Astrocyte of the spinal cord (primary cell): Measurements from ENCODE around the gene SCRT2.

Experiments used
- DNase-seq: peaks from one replicate; pipeline ENCODE4 v3.0.0; 2011; ENCODE audit warnings: low read depth, low spot score
- H3K4me3 ChIP-seq: 2 replicates; pipeline ENCODE4 v1.5.1; 2011; ENCODE audit warnings: low read depth, mild to moderate bottlenecking, low read length, moderate library complexity
- in situ Hi-C: cut with HindIII; loops from 2 replicates; pipeline ENCODE4 v1.10.0; 2017; ENCODE audit warnings: low sequenced_read_pairs
- TF ChIP-seq, protein P1 (sequence below): IDR thresholded peaks from 2 replicates; pipeline ENCODE4 v1.5.1; 2012; ENCODE audit warnings: low read depth, mild to moderate bottlenecking, low read length, inconsistent platforms

Gene SCRT2

DNA sequence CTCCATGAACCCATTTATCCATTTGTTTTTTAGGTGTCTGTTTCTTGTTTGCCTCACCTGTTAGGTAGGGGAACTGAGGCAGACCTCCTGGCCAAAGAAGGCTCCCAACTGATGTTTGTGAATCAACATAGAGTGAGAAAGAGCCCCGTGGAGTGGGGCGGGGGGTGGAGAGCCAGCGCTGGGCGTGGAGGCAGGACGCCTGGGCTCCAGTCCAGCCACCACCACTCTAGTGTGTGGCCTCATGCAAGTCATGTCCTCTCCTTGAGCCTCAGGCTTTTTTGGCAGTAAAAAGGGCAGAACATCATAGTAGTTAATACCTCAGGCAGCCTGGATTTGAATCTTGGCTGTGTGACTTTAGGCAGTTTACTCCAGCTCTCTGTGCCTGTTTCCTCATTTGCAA is 42.2 kb upstream of the SCRT2 start:
- TF ChIP-seq, protein P1, sequence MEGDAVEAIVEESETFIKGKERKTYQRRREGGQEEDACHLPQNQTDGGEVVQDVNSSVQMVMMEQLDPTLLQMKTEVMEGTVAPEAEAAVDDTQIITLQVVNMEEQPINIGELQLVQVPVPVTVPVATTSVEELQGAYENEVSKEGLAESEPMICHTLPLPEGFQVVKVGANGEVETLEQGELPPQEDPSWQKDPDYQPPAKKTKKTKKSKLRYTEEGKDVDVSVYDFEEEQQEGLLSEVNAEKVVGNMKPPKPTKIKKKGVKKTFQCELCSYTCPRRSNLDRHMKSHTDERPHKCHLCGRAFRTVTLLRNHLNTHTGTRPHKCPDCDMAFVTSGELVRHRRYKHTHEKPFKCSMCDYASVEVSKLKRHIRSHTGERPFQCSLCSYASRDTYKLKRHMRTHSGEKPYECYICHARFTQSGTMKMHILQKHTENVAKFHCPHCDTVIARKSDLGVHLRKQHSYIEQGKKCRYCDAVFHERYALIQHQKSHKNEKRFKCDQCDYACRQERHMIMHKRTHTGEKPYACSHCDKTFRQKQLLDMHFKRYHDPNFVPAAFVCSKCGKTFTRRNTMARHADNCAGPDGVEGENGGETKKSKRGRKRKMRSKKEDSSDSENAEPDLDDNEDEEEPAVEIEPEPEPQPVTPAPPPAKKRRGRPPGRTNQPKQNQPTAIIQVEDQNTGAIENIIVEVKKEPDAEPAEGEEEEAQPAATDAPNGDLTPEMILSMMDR = no peak
- in situ Hi-C loops = no loop called here
- H3K4me3 ChIP-seq = no peak overlapping the region
- DNase-seq = no peak

DNA sequence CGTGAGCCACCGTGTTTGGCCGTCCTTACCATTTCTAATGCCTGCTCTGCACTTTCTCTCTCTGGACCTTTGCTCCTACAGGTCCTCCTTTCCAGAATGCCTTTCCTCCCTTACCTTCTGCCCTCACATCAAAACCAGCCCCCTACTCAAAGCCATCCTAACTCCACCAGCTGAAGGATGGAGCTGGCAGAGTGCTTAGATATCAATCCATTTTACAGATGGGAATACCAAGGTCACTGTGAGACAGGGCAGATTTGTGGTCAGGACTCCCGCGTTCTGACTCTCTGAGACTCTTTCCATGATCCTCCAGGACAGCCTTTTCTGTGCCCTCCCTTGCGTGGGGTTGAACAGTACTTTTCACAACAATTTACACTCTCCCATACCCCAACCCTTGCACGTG is 41.7 kb upstream of the SCRT2 start:
- in situ Hi-C loops = no loop called here
- TF ChIP-seq, protein P1 = no peak
- no peak for DNase-seq
- no peak overlapping the region for H3K4me3 ChIP-seq

DNA sequence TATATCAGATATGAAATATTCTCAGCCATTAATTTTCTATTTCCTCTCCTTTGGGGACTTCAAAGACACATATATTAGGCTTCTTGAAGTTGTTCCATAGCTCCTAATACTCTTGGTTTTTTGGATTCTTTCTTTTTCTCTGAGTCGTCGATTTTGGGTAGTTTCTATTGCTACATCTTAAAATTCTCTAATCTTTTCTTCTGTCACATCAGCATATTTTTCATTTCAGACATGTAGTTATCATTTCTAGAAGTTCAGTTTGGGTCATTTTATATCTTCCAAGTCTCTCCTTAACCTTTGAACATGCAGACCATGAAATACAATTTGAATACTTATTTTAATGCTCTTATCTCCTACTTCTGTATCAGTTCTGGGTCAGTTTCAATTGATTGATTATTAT is 38.9 kb upstream of the SCRT2 start:
- in situ Hi-C loops = no loop called here
- H3K4me3 ChIP-seq = no peak overlapping the region
- no peak for DNase-seq
- TF ChIP-seq, protein P1 = no peak

DNA sequence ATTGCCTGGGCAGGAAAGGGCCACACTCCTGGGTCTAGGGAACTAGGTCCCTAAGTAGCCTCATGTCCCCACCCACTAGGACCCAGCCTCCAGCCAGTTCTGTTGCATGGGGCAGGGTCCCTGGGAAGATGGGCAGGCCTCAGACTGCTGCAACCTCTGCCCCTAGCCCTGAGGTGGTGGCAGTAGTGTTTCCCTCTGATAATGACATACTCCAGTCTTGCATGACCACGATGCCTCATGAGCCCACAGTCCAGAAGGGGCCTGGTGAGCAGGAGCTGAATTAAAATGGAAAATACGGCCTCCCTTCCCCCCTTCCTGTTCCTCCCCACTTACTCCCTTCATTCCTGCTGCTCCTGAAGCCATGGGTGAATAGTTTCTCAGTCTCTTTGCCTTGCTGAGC is 36.0 kb upstream of the SCRT2 start:
- TF ChIP-seq, protein P1 = no peak
- in situ Hi-C loops = no loop called here
- DNase-seq = no peak
- H3K4me3 ChIP-seq = no peak overlapping the region

DNA sequence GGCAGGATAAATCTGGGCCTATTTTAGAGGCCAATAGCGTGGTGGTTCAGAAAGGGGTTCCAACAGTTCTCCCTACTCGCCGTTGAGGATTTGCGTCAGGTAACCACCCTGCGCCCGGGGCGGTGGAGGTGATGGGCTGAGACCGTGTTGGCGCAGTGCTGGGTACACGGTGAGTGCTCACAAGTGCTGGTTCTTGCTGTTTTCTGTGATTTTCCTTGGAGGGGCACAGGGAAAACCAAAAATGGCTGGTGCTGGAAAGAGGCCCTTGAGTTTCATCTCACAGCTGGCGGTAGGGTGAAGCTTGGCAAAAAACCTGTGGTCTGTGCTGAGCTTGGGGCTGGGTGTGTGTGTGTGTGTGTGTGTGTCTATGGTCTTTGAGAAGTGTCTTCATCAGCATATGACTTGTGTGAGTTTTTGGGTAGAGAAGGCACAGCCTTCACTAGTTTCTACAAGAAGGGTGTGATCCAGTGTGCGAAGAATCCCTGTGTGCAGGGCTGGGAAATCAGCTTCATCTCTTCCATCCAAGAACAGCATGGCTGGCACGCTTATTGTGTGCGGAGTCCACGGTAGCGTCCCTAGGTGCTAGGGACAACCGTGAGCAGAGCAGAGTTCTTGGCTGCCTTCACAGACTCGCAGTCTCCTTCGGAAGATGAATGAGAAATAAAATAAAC is 35.3 kb upstream of the SCRT2 start:
- no peak overlapping the region for H3K4me3 ChIP-seq
- no peak for DNase-seq
- TF ChIP-seq, protein P1 = no peak
- in situ Hi-C loops = no loop called here

DNA sequence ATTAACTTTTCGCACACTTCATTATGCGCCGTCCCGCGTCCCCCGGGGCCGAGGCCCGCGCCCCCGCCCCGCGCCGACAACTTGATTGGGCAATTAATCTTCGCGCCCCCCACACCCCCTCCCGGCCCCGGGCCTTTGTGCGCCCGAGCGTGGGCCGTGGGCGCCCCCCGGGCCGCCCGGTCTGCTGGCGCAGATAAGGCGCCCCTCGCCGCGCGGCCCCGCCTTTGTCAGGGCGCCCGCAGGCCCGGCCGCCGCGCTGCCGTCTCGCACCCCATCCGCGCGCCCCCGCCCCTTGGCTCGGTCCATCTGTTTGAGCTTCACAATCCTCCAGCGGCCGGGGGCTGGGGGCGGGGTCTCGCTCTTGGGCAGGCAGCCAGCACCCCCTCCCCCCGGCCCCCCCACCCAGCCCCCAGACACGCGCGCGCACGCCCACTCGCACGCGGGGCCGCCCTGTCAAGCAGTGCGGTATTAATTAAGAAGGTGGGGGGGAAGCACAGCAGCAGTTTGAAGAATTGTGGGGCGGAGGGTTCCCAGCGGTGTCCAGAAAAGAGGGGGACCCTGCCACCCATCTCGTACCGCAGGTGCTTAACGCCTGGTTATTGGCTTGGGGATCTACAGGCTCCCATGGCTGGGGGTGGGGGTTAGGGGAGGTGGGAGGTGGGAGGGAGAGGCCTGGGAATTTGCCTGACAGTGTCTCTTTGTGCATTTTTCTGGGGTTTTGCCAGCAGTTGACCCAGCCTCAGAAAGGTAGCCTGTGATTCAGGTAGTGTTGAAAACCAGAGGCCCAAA is 34.6 kb upstream of the SCRT2 start:
- DNase-seq = no peak
- in situ Hi-C loops = no loop called here

More for the DNA sequence above, 34.6 kb upstream of the SCRT2 start:
- no peak overlapping the region for H3K4me3 ChIP-seq
- TF ChIP-seq, protein P1 = no peak
